Subcutaneous abdominal adipose tissue (tissue), 5 donors: ENCODE results near the gene CEACAM7.
A peak's percentile ranks its signal among the peaks of the same experiment; 100 is the strongest.
"Not testable (repeated sequence)": the region's sequence is repeated elsewhere in the genome, so short reads cannot be mapped to it uniquely, and the experiment has no call there.

Experiments used
- H3K27ac ChIP-seq: one replicate; pipeline ENCODE4 v1.7.0; 2013; ENCODE audit warnings: low read depth, mild to moderate bottlenecking, inconsistent platforms, low read length, moderate library complexity
- H3K27me3 ChIP-seq, 5 donors: one replicate each; pipeline ENCODE4 v1.7.0; 2013; ENCODE audit warnings: low read length in 5 of 5, inconsistent platforms in 1 of 5; ENCODE audit not compliant: control insufficient read depth in 5 of 5, insufficient read depth in 4 of 5
- H3K36me3 ChIP-seq, 5 donors: one replicate each; pipeline ENCODE4 v1.7.0; 2013; ENCODE audit warnings: low read length in 5 of 5; ENCODE audit not compliant: control insufficient read depth in 5 of 5, insufficient read depth in 5 of 5
- H3K4me1 ChIP-seq, 5 donors: one replicate each; pipeline ENCODE4 v1.7.0; 2013; ENCODE audit warnings: low read length in 5 of 5, mild to moderate bottlenecking in 3 of 5, moderate library complexity in 1 of 5; ENCODE audit not compliant: control insufficient read depth in 5 of 5, insufficient read depth in 5 of 5
- H3K4me3 ChIP-seq, 5 donors: one replicate each; pipeline ENCODE4 v1.7.0; 2013; ENCODE audit warnings: low read length in 5 of 5, low read depth in 1 of 5
- H3K9ac ChIP-seq, 5 donors: one replicate each; pipeline ENCODE4 v1.7.0; 2013; ENCODE audit warnings: low read length in 5 of 5, mild to moderate bottlenecking in 4 of 5, moderate library complexity in 3 of 5
- H3K9me3 ChIP-seq, 5 donors: one replicate each; pipeline ENCODE4 v1.7.0; 2013; ENCODE audit warnings: low read length in 5 of 5; ENCODE audit not compliant: control insufficient read depth in 5 of 5
- donor health status: healthy.
- donor health status: healthy.
- donor health status: healthy.
- donor health status: healthy.
- donor health status: healthy.

Gene CEACAM7

DNA sequence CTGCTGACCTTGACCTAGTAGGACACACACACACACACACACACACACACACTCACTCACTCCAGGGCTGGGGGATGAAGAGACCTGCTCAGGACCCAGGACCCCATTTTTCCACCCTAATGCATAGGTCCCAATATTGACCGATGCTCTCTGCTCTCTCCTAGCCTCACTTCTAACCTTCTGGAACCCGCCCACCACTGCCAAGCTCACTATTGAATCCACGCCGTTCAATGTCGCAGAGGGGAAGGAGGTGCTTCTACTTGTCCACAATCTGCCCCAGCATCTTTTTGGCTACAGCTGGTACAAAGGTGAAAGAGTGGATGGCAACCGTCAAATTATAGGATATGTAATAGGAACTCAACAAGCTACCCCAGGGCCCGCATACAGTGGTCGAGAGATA, 21.4 kb upstream of the CEACAM7 start:
- H3K4me3 ChIP-seq, H3K4me1 ChIP-seq, H3K9me3 ChIP-seq, H3K36me3 ChIP-seq, H3K27ac ChIP-seq, H3K9ac ChIP-seq: not testable (repeated sequence)
- peaks cover 7 to 45% (median 43%) of the 10 kb centered on the region in 5 donors for H3K27me3 ChIP-seq

DNA sequence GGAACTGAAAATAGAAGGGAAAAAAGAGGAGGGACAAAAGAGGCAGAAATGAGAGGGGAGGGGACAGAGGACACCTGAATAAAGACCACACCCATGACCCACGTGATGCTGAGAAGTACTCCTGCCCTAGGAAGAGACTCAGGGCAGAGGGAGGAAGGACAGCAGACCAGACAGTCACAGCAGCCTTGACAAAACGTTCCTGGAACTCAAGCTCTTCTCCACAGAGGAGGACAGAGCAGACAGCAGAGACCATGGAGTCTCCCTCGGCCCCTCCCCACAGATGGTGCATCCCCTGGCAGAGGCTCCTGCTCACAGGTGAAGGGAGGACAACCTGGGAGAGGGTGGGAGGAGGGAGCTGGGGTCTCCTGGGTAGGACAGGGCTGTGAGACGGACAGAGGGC, 20.4 kb upstream of the CEACAM7 start, which contains the start of gene CEACAM5:
Gene CEACAM5, plus strand, starts transcription at position 146 of the 400 bp plus-strand sequence. Its CDS starts 106 bp downstream, at position 252.
- Histone ChIP-seq H3K4me1 (peaks cover 0 to 5% (median 0%) of the 10 kb centered on the region in 5 donors), H3K27ac (no peak within 1 kb of the TSS), H3K9ac (no peak within 1 kb of the TSS), H3K36me3 (no peaks in the 10 kb centered on the region), H3K27me3 (peaks cover 7 to 49% (median 40%) of the 10 kb centered on the region in 5 donors), H3K9me3 (no peaks in the 10 kb centered on the region), H3K4me3 (no peak within 1 kb of the TSS)

DNA sequence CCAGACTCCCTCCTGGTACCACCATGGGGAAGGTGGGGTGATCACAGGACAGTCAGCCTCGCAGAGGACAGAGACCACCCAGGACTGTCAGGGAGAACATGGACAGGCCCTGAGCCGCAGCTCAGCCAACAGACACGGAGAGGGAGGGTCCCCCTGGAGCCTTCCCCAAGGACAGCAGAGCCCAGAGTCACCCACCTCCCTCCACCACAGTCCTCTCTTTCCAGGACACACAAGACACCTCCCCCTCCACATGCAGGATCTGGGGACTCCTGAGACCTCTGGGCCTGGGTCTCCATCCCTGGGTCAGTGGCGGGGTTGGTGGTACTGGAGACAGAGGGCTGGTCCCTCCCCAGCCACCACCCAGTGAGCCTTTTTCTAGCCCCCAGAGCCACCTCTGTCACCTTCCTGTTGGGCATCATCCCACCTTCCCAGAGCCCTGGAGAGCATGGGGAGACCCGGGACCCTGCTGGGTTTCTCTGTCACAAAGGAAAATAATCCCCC, 19.9 kb upstream of the CEACAM7 start:
- Histone ChIP-seq H3K27ac (no peak overlapping the region), H3K9ac (no peak overlapping the region), H3K27me3 (peaks cover 7 to 49% (median 40%) of the 10 kb centered on the region in 5 donors), H3K9me3 (no peaks in the 10 kb centered on the region), H3K36me3 (no peaks in the 10 kb centered on the region), H3K4me3 (no peak overlapping the region), H3K4me1 (peaks cover 0 to 5% (median 0%) of the 10 kb centered on the region in 5 donors)

DNA sequence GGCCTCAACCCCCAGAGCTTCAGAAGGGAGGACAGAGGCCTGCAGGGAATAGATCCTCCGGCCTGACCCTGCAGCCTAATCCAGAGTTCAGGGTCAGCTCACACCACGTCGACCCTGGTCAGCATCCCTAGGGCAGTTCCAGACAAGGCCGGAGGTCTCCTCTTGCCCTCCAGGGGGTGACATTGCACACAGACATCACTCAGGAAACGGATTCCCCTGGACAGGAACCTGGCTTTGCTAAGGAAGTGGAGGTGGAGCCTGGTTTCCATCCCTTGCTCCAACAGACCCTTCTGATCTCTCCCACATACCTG, 19.4 kb upstream of the CEACAM7 start:
- Histone ChIP-seq H3K4me3 (no peak overlapping the region), H3K36me3 (no peaks in the 10 kb centered on the region), H3K9me3 (no peaks in the 10 kb centered on the region), H3K4me1 (peaks cover 0 to 5% (median 0%) of the 10 kb centered on the region in 5 donors), H3K27ac (no peak overlapping the region), H3K27me3 (peaks cover 7 to 49% (median 40%) of the 10 kb centered on the region in 5 donors), H3K9ac (no peak overlapping the region)

DNA sequence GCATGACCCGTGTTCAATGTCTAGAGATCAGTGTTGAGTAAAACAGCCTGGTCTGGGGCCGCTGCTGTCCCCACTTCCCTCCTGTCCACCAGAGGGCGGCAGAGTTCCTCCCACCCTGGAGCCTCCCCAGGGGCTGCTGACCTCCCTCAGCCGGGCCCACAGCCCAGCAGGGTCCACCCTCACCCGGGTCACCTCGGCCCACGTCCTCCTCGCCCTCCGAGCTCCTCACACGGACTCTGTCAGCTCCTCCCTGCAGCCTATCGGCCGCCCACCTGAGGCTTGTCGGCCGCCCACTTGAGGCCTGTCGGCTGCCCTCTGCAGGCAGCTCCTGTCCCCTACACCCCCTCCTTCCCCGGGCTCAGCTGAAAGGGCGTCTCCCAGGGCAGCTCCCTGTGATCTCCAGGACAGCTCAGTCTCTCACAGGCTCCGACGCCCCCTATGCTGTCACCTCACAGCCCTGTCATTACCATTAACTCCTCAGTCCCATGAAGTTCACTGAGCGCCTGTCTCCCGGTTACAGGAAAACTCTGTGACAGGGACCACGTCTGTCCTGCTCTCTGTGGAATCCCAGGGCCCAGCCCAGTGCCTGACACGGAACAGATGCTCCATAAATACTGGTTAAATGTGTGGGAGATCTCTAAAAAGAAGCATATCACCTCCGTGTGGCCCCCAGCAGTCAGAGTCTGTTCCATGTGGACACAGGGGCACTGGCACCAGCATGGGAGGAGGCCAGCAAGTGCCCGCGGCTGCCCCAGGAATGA, 18.9 kb upstream of the CEACAM7 start:
- Histone ChIP-seq H3K9ac (no peak overlapping the region), H3K27ac (no peak overlapping the region), H3K9me3 (no peaks in the 10 kb centered on the region), H3K4me3 (peak overlapping the region in 3 of 5 donors; percentile 6 to 60 (median 19)), H3K36me3 (no peaks in the 10 kb centered on the region), H3K4me1 (peaks cover 0 to 7% (median 2%) of the 10 kb centered on the region in 5 donors), H3K27me3 (peaks cover 7 to 46% (median 40%) of the 10 kb centered on the region in 5 donors)

DNA sequence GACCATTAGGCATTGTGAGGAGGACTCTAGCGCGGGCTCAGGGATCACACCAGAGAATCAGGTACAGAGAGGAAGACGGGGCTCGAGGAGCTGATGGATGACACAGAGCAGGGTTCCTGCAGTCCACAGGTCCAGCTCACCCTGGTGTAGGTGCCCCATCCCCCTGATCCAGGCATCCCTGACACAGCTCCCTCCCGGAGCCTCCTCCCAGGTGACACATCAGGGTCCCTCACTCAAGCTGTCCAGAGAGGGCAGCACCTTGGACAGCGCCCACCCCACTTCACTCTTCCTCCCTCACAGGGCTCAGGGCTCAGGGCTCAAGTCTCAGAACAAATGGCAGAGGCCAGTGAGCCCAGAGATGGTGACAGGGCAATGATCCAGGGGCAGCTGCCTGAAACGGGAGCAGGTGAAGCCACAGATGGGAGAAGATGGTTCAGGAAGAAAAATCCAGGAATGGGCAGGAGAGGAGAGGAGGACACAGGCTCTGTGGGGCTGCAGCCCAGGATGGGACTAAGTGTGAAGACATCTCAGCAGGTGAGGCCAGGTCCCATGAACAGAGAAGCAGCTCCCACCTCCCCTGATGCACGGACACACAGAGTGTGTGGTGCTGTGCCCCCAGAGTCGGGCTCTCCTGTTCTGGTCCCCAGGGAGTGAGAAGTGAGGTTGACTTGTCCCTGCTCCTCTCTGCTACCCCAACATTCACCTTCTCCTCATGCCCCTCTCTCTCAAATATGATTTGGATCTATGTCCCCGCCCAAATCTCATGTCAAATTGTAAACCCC, 17.5 kb upstream of the CEACAM7 start:
- H3K4me3 ChIP-seq: no peak overlapping the region
- H3K9ac ChIP-seq: no peak overlapping the region
- no peak overlapping the region for H3K27ac ChIP-seq
- no peaks in the 10 kb centered on the region for H3K9me3 ChIP-seq
- no peaks in the 10 kb centered on the region for H3K36me3 ChIP-seq
- peaks cover 7 to 56% (median 41%) of the 10 kb centered on the region in 5 donors for H3K27me3 ChIP-seq
- H3K4me1 ChIP-seq: peaks cover 0 to 10% (median 2%) of the 10 kb centered on the region in 5 donors

DNA sequence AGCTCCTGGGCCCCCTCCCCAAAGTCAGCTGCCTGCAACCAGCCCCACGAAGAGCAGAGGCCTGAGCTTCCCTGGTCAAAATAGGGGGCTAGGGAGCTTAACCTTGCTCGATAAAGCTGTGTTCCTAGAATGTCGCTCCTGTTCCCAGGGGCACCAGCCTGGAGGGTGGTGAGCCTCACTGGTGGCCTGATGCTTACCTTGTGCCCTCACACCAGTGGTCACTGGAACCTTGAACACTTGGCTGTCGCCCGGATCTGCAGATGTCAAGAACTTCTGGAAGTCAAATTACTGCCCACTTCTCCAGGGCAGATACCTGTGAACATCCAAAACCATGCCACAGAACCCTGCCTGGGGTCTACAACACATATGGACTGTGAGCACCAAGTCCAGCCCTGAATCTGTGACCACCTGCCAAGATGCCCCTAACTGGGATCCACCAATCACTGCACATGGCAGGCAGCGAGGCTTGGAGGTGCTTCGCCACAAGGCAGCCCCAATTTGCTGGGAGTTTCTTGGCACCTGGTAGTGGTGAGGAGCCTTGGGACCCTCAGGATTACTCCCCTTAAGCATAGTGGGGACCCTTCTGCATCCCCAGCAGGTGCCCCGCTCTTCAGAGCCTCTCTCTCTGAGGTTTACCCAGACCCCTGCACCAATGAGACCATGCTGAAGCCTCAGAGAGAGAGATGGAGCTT, 15.7 kb upstream of the CEACAM7 start:
- Histone ChIP-seq H3K27me3 (peaks cover 7 to 61% (median 40%) of the 10 kb centered on the region in 5 donors), H3K4me3 (no peak overlapping the region), H3K9me3 (no peaks in the 10 kb centered on the region), H3K9ac (no peak overlapping the region), H3K27ac (no peak overlapping the region), H3K36me3 (no peaks in the 10 kb centered on the region), H3K4me1 (peaks cover 0 to 10% (median 2%) of the 10 kb centered on the region in 5 donors)

DNA sequence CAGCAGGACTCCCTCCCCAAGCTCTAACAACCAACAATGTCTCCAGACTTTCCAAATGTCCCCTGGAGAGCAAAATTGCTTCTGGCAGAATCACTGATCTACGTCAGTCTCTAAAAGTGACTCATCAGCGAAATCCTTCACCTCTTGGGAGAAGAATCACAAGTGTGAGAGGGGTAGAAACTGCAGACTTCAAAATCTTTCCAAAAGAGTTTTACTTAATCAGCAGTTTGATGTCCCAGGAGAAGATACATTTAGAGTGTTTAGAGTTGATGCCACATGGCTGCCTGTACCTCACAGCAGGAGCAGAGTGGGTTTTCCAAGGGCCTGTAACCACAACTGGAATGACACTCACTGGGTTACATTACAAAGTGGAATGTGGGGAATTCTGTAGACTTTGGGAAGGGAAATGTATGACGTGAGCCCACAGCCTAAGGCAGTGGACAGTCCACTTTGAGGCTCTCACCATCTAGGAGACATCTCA, 14.1 kb upstream of the CEACAM7 start:
- Histone ChIP-seq H3K36me3 (no peaks in the 10 kb centered on the region), H3K27ac (no peak overlapping the region), H3K9me3 (no peaks in the 10 kb centered on the region), H3K9ac (no peak overlapping the region), H3K4me1 (peaks cover 0 to 10% (median 2%) of the 10 kb centered on the region in 5 donors), H3K27me3 (peaks cover 1 to 48% (median 33%) of the 10 kb centered on the region in 5 donors), H3K4me3 (no peak overlapping the region)

DNA sequence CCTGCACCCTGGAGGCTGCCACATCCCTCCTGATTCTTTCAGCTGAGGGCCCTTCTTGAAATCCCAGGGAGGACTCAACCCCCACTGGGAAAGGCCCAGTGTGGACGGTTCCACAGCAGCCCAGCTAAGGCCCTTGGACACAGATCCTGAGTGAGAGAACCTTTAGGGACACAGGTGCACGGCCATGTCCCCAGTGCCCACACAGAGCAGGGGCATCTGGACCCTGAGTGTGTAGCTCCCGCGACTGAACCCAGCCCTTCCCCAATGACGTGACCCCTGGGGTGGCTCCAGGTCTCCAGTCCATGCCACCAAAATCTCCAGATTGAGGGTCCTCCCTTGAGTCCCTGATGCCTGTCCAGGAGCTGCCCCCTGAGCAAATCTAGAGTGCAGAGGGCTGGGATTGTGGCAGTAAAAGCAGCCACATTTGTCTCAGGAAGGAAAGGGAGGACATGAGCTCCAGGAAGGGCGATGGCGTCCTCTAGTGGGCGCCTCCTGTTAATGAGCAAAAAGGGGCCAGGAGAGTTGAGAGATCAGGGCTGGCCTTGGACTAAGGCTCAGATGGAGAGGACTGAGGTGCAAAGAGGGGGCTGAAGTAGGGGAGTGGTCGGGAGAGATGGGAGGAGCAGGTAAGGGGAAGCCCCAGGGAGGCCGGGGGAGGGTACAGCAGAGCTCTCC, 13.5 kb upstream of the CEACAM7 start:
- H3K27me3 ChIP-seq: peaks cover 8 to 49% (median 28%) of the 10 kb centered on the region in 5 donors
- no peak overlapping the region for H3K4me3 ChIP-seq
- H3K9ac ChIP-seq: no peak overlapping the region
- H3K27ac ChIP-seq: no peak overlapping the region
- peaks cover 0 to 7% (median 2%) of the 10 kb centered on the region in 5 donors for H3K4me1 ChIP-seq
- no peaks in the 10 kb centered on the region for H3K9me3 ChIP-seq
- H3K36me3 ChIP-seq: no peaks in the 10 kb centered on the region
